ENCODE results near the gene ADARB2. TPM values are rescaled to one million over a fixed set of nuclear protein-coding genes. Genes with fewer than 3 reads are reported as not detected.

The ADARB2 gene
- total and polyA plus RNA-seq, 10 of the 15 experiments (the other 5 are each of a cell fraction or from before 2014, with no cell fraction given): 0.02 to 4.1 (median 0.76) TPM

- no peak overlapping the region for H3K4me2 ChIP-seq (ENCODE audit: control insufficient read depth, insufficient read depth)
- no TSS peak for BruUV-seq (replicated peaks)
- FAIRE-seq: no peak
- no peaks in the 10 kb centered on the region for H3K4me1 ChIP-seq (ENCODE audit: control insufficient read depth, insufficient read depth, low read length)
- ChIA-PET CTCF (interaction anchor here (1.7 kb wide), 1 partner anchor 101 kb away, joined by 5 read pairs; no protein-coding TSS in a partner anchor), SMC1A (ENCODE audit: uncharacterized antibody, unreplicated experiment) (interaction anchor here (1.2 kb wide), 1 partner anchor 73 kb away, joined by 4 read pairs; no protein-coding TSS in a partner anchor), RAD21 (ENCODE audit: unreplicated experiment) (no interaction called here), POLR2A (no interaction called here)
- H3K9ac ChIP-seq (ENCODE audit: control insufficient read depth, insufficient read depth, low read length): no peak overlapping the region
- DNase-seq (ENCODE audit: low read depth, low spot score): no peak
- TF ChIP-seq MTA3 (IDR thresholded peaks at IDR 0.05; ENCODE audit: borderline replicate concordance, low read length): no peak
- TF ChIP-seq E2F8 (IDR thresholded peaks at IDR 0.05; ENCODE audit: low read depth, partially characterized antibody): no peak
- no peak for TF ChIP-seq POLR2A (IDR thresholded peaks at IDR 0.05; ENCODE audit: low read depth, low read length)
- TF ChIP-seq IRF4 (IDR thresholded peaks at IDR 0.05; ENCODE audit: low read depth, low read length): no peak
- TF ChIP-seq HDAC2 (IDR thresholded peaks at IDR 0.05): no peak
- no peak for TF ChIP-seq ATF2 (IDR thresholded peaks at IDR 0.05; ENCODE audit: low read length)
- no peak for TF ChIP-seq STAT3 (IDR thresholded peaks at IDR 0.05; ENCODE audit: low read depth, low read length)
- no peak for TF ChIP-seq MYC (IDR thresholded peaks at IDR 0.05; ENCODE audit: insufficient read depth, insufficient read length, insufficient replicate concordance, low read length, severe bottlenecking)
- TF ChIP-seq SUPT20H (IDR thresholded peaks at IDR 0.05; ENCODE audit: borderline replicate concordance, control insufficient read depth, low read depth, low read length): no peak
- no peak for TF ChIP-seq SIX5 (IDR thresholded peaks at IDR 0.05; ENCODE audit: low read depth, low read length, severe bottlenecking)
- TF ChIP-seq SREBF1 (IDR thresholded peaks at IDR 0.05; ENCODE audit: low read length): no peak
- TF ChIP-seq BRCA1 (IDR thresholded peaks at IDR 0.05; ENCODE audit: low read depth, low read length): no peak
- H3K79me2 ChIP-seq (ENCODE audit: control insufficient read depth, insufficient read depth, low read length): no peaks in the 10 kb centered on the region
- in situ Hi-C loops (cut with MboI) (no loop called here), intact Hi-C loops (cut with micrococcal nuclease; ENCODE audit: unreplicated experiment) (no loop called here)
- no peaks in the 10 kb centered on the region for H3K36me3 ChIP-seq (ENCODE audit: control insufficient read depth in 2 of 2, insufficient read depth in 2 of 2, low read length in 1 of 2)
- no peaks in the 10 kb centered on the region; the same call in 2 of the 3 replicates for H3K9me3 ChIP-seq (replicated peaks; ENCODE audit: control insufficient read depth, insufficient read depth, low read length)
- no peak for ATAC-seq
- WGBS (ENCODE audit: insufficient coverage, insufficient replicate concordance, low lambda C conversion rate, missing lambda C conversion rate): 45% methylated on average over 14 of the region's 14 CpGs
- H3K4me3 ChIP-seq: no peak overlapping the region
- H3K27me3 ChIP-seq (replicated peaks in 1 of 2; ENCODE audit: control insufficient read depth in 2 of 2, insufficient read depth in 2 of 2, low read length in 1 of 2): no peaks in the 10 kb centered on the region
- no peaks in the 10 kb centered on the region for H4K20me1 ChIP-seq (ENCODE audit: control insufficient read depth, insufficient read depth)
- no peak overlapping the region for H3K27ac ChIP-seq (ENCODE audit: control insufficient read depth, insufficient read depth)
- no peak overlapping the region for H2AFZ ChIP-seq (ENCODE audit: control insufficient read depth, low read depth, low read length)
Observed at GRCh38 chr10:1520909-1521565, 216.3 kb downstream of the ADARB2 start.

Data from GM12878 (cell line).